Measurements from ENCODE around the gene MMP17.

DNA sequence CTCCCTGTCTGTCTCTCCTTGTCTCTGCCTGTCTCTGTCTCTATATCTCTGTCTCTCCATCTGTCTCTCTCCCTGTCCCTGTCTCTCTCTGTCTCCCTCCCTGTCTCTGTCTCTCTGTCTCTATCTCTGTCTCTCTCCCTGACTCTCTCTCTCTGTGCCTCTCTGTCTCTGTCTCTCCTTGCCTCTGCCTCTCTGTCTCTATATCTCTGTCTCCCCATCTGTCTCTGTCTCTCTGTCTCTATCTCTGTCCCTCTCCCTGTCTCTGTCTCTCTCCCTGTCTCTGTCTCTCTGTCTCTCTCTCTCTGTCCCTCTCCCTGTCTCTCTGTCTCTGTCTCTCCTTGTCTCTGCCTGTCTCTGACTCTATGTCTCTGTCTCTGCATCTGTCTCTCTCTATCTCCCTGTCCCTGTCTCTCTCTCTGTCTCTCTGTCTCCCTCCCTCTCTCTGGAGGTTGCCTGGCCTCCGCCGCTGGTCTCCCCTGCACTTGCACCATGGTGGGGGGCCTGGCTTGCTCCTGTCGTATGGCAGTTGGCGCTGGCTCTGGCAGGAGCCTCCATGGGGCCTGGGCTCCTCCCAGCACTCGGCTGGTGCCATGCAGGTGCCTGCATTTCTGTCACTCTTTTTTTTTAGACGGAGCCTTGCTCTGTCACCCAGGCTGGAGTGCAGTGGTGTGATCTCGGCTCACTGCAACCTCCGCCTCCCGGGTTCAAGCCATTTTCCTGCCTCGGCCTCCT lies 28.3 kb downstream of the MMP17 start:
- TF ChIP-seq, protein P1, sequence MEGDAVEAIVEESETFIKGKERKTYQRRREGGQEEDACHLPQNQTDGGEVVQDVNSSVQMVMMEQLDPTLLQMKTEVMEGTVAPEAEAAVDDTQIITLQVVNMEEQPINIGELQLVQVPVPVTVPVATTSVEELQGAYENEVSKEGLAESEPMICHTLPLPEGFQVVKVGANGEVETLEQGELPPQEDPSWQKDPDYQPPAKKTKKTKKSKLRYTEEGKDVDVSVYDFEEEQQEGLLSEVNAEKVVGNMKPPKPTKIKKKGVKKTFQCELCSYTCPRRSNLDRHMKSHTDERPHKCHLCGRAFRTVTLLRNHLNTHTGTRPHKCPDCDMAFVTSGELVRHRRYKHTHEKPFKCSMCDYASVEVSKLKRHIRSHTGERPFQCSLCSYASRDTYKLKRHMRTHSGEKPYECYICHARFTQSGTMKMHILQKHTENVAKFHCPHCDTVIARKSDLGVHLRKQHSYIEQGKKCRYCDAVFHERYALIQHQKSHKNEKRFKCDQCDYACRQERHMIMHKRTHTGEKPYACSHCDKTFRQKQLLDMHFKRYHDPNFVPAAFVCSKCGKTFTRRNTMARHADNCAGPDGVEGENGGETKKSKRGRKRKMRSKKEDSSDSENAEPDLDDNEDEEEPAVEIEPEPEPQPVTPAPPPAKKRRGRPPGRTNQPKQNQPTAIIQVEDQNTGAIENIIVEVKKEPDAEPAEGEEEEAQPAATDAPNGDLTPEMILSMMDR (conservative IDR thresholded peaks at IDR 0.05; ENCODE audit: low read length) = no peak
- no peak for TF ChIP-seq EZH2phosphoT487 (IDR thresholded peaks at IDR 0.05; ENCODE audit: borderline replicate concordance, low read depth, low read length)

Data from OCI-LY7 (cell line).